HepG2 (cell line): ENCODE measurements around the gene KAT6B. TPM values are rescaled to one million over a fixed set of nuclear protein-coding genes. Genes with fewer than 3 reads are reported as not detected.

Source experiments
- ARNT2 ChIP-seq: sonication (generic); formaldehyde crosslinking; IDR thresholded peaks from 2 replicates; pipeline ENCODE4 v1.8.0; 2022; ENCODE audit warnings: mild to moderate bottlenecking, low read depth, missing genetic modification reagents, moderate library complexity
- ATF7 ChIP-seq, 2 experiments: fragments of 450-650 bp in 1 of 2; sonication (generic) in 1 of 2; formaldehyde crosslinking in 1 of 2; IDR thresholded peaks; 2 replicates each; pipeline versions ENCODE4 v1.4.0 to v1.6.1; 2016 to 2020; ENCODE audit warnings: antibody characterized with exemption in 1 of 2, mild to moderate bottlenecking in 1 of 2, missing genetic modification reagents in 1 of 2
- CBX1 ChIP-seq: IDR thresholded peaks from one replicate; pipeline ENCODE4 v1.6.1; 2016; ENCODE audit warnings: antibody characterized with exemption, low read depth
- CC2D1A ChIP-seq: sonication (generic); formaldehyde crosslinking; IDR thresholded peaks from 2 replicates; pipeline ENCODE4 v1.8.1; 2023; ENCODE audit warnings: mild to moderate bottlenecking, missing genetic modification reagents
- CENPBD1 ChIP-seq: sonication (generic); formaldehyde crosslinking; IDR thresholded peaks from 2 replicates; pipeline ENCODE4 v1.8.0; 2022; ENCODE audit warnings: missing genetic modification reagents, low read depth, mild to moderate bottlenecking, borderline replicate concordance
- CENPX ChIP-seq: sonication (generic); formaldehyde crosslinking; IDR thresholded peaks from 2 replicates; pipeline ENCODE4 v1.9.0; 2021; ENCODE audit warnings: mild to moderate bottlenecking, missing genetic modification reagents, moderate library complexity
- DDIT3 ChIP-seq: sonication (generic); formaldehyde crosslinking; IDR thresholded peaks from 2 replicates; pipeline ENCODE4 v1.4.0; 2020; ENCODE audit warnings: mild to moderate bottlenecking, missing genetic modification reagents
- ETV5 ChIP-seq: IDR thresholded peaks from 2 replicates; pipeline ENCODE4 v1.6.1; 2018; ENCODE audit warnings: missing biosample characterization, missing genetic modification reagents, inconsistent platforms, borderline replicate concordance
- FOXO1 ChIP-seq: sonication (generic); formaldehyde crosslinking; IDR thresholded peaks from 2 replicates; pipeline ENCODE4 v1.4.0; 2020; ENCODE audit warnings: missing genetic modification reagents
- KDM1A ChIP-seq: IDR thresholded peaks from 2 replicates; pipeline ENCODE4 v1.6.1; 2016; ENCODE audit warnings: missing compliant biosample characterization
- MAZ ChIP-seq, 2 experiments: sonication (generic) in 1 of 2; formaldehyde crosslinking in 1 of 2; IDR thresholded peaks; 2 replicates each; pipeline versions ENCODE4 v1.5.0 to v1.6.1; 2012 to 2020; ENCODE audit warnings: low read depth in 2 of 2, mild to moderate bottlenecking in 2 of 2, borderline replicate concordance in 1 of 2, improper control_type of control experiment in 1 of 2, low read length in 1 of 2, missing genetic modification reagents in 1 of 2, moderate library complexity in 1 of 2
- NFYB ChIP-seq: sonication (generic); formaldehyde crosslinking; IDR thresholded peaks from 2 replicates; pipeline ENCODE4 v1.4.0; 2020; ENCODE audit warnings: missing genetic modification reagents
- SMARCC2 ChIP-seq: fragments of 450-650 bp; IDR thresholded peaks from 2 replicates; pipeline ENCODE4 v1.6.1; 2017; ENCODE audit warnings: antibody characterized with exemption, mild to moderate bottlenecking
- SRSF1 ChIP-seq: fragments of 200-400 bp; formaldehyde crosslinking; optimal IDR thresholded peaks from 2 replicates; pipeline ENCODE3; 2017; ENCODE audit warnings: mild to moderate bottlenecking, low read depth, low read length, moderate library complexity
- TRIM24 ChIP-seq: sonication (generic); formaldehyde crosslinking; IDR thresholded peaks from 2 replicates; pipeline ENCODE4 v1.8.0; 2022; ENCODE audit warnings: mild to moderate bottlenecking, missing genetic modification reagents
- ZBTB42 ChIP-seq: sonication (generic); formaldehyde crosslinking; IDR thresholded peaks from 2 replicates; pipeline ENCODE4 v1.5.0; 2020; ENCODE audit warnings: mild to moderate bottlenecking, missing genetic modification reagents
- ZNF263 ChIP-seq: sonication (generic); formaldehyde crosslinking; IDR thresholded peaks from 2 replicates; pipeline ENCODE4 v1.4.0; 2020; ENCODE audit warnings: missing genetic modification reagents
- ZNF44 ChIP-seq: sonication (generic); formaldehyde crosslinking; IDR thresholded peaks from 2 replicates; pipeline ENCODE4 v1.5.1; 2020; ENCODE audit warnings: mild to moderate bottlenecking, missing genetic modification reagents
- ZNF496 ChIP-seq: sonication (generic); formaldehyde crosslinking; IDR thresholded peaks from 2 replicates; pipeline ENCODE4 v1.8.1; 2023; ENCODE audit warnings: mild to moderate bottlenecking, moderate library complexity, missing genetic modification reagents; ENCODE audit not compliant: insufficient replicate concordance
- ZNF562 ChIP-seq: sonication (generic); formaldehyde crosslinking; IDR thresholded peaks from 2 replicates; pipeline ENCODE4 v1.8.0; 2022; ENCODE audit warnings: missing genetic modification reagents, borderline replicate concordance
- ZNF567 ChIP-seq: sonication (generic); formaldehyde crosslinking; IDR thresholded peaks from 2 replicates; pipeline ENCODE4 v1.8.1; 2023; ENCODE audit warnings: mild to moderate bottlenecking, missing genetic modification reagents, borderline replicate concordance
- polyA plus RNA-seq, 8 experiments: library from polyadenylated mRNA; depleted of rRNA in 3 of 8; stranded (reverse) in 7 of 8; unstranded in 1 of 8; fragments of >200 nt; fragmentation: Illumina TruSeq in 4 of 8; extraction: Trizol in 4 of 8; gene quantifications; 2 replicates each; pipeline versions ENCODE4 v1.2.1 to v1.2.3, GENCODE V29; 2011 to 2016; ENCODE audit warnings: low read depth in 4 of 8, missing spikeins in 1 of 8, mixed read lengths in 1 of 8; ENCODE audit not compliant: insufficient read depth in 1 of 8
- total RNA-seq, 5 experiments: library from RNA; depleted of rRNA; stranded (reverse); fragments of >200 nt; fragmentation: Illumina TruSeq; extraction: Trizol; gene quantifications; 2 replicates each; pipeline ENCODE4 v1.2.3, GENCODE V29; 2016; ENCODE audit warnings: low read depth in 1 of 5
- TF ChIP-seq, protein P1 (sequence below): sonication (generic); formaldehyde crosslinking; IDR thresholded peaks from 2 replicates; pipeline ENCODE4 v1.5.1; 2020; ENCODE audit warnings: missing genetic modification reagents, mild to moderate bottlenecking, borderline replicate concordance
- TF ChIP-seq, protein P2 (sequence below): IDR thresholded peaks from 2 replicates; pipeline ENCODE4 v1.6.1; 2018; ENCODE audit warnings: missing genetic modification reagents
- TF ChIP-seq, protein P3 (sequence below): sonication (generic); formaldehyde crosslinking; conservative IDR thresholded peaks from 2 replicates; pipeline ENCODE4 v1.4.0; 2020; ENCODE audit warnings: missing genetic modification reagents

The KAT6B gene
- total and polyA plus RNA-seq, 2 of the 13 experiments (the other 11 are each of a cell fraction or from before 2014, with no cell fraction given), result 3.0 to 9.5 TPM

DNA sequence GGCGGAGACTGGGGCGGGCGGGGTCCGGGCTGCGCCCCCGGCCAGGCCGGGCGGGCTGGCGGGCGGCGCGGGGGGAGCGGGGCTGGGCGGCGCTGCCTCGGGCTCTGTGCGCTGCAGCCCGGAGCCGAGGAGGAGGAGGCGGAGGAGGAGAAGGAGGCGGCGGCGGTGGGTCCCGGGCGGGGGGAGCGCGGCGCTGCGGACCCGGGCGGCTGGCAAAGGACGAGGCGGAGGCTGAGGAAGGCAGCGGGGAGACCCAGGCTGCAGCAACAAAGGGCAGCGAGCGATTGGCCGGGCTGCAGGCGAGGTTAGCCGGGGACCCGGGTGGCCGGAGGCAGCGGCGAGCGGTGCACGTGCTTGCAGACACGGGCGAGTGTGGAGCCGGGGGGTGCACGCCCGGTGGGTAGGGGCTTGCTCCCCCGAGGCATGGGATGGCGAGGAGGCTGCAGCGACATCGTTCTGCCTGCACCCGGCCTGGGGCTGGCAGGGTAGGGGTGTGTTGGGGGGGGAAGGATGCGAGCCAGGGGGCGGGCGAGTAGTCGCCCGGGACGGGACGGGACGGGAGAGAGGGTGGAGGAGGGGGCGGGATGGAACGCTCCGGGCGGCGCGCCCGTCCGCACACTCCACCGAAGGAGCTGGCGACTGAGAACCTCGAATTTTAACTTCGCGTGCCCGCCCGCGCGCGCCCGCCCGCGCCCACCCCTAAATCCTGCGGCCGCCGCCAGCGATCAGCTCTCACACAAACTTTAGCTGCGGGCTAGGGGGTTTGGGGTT lies 844 bp upstream of the KAT6B start (continued):
- TF ChIP-seq ARNT2 (CRISPR knock-in tag), result peak; percentile 61
- TF ChIP-seq ATF7 (IDR thresholded peaks at IDR 0.05), result no peak
- no peak for TF ChIP-seq ATF7 (CRISPR knock-in tag; IDR thresholded peaks at IDR 0.05)
- no peak for TF ChIP-seq ZBTB42 (CRISPR knock-in tag)
- no peak for TF ChIP-seq CENPBD1 (CRISPR knock-in tag)
- no peak for TF ChIP-seq ETV5 (CRISPR knock-in tag)
- no peak for TF ChIP-seq KDM1A (CRISPR knock-in tag)
- TF ChIP-seq, protein P1, sequence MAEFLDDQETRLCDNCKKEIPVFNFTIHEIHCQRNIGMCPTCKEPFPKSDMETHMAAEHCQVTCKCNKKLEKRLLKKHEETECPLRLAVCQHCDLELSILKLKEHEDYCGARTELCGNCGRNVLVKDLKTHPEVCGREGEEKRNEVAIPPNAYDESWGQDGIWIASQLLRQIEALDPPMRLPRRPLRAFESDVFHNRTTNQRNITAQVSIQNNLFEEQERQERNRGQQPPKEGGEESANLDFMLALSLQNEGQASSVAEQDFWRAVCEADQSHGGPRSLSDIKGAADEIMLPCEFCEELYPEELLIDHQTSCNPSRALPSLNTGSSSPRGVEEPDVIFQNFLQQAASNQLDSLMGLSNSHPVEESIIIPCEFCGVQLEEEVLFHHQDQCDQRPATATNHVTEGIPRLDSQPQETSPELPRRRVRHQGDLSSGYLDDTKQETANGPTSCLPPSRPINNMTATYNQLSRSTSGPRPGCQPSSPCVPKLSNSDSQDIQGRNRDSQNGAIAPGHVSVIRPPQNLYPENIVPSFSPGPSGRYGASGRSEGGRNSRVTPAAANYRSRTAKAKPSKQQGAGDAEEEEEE (CRISPR knock-in tag), result no peak
- no peak for TF ChIP-seq TRIM24 (CRISPR knock-in tag)
- no peak for TF ChIP-seq CBX1
- no peak for TF ChIP-seq ZNF44
- no peak for TF ChIP-seq CC2D1A
- TF ChIP-seq MAZ (IDR thresholded peaks at IDR 0.05; ENCODE audit: borderline replicate concordance, low read depth, low read length), result peak; percentile 63; the same call in 1 of the 2 replicates
- TF ChIP-seq MAZ (CRISPR knock-in tag; IDR thresholded peaks at IDR 0.05; ENCODE audit: low read depth), result no peak; the same call in 1 of the 2 replicates
- no peak for TF ChIP-seq ZNF263 (CRISPR knock-in tag)
- no peak for TF ChIP-seq ZNF567 (CRISPR knock-in tag)
- TF ChIP-seq FOXO1, result no peak
- no peak for TF ChIP-seq SMARCC2
- no peak for TF ChIP-seq DDIT3 (CRISPR knock-in tag)
- no peak for TF ChIP-seq ZNF562 (CRISPR knock-in tag)
- TF ChIP-seq CENPX (CRISPR knock-in tag), result no peak
- TF ChIP-seq SRSF1, result no peak
- no peak for TF ChIP-seq ZNF496
- TF ChIP-seq, protein P2, sequence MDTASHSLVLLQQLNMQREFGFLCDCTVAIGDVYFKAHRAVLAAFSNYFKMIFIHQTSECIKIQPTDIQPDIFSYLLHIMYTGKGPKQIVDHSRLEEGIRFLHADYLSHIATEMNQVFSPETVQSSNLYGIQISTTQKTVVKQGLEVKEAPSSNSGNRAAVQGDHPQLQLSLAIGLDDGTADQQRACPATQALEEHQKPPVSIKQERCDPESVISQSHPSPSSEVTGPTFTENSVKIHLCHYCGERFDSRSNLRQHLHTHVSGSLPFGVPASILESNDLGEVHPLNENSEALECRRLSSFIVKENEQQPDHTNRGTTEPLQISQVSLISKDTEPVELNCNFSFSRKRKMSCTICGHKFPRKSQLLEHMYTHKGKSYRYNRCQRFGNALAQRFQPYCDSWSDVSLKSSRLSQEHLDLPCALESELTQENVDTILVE (CRISPR knock-in tag), result peak; percentile 37; the same call in 1 of the 2 replicates
- TF ChIP-seq, protein P3, sequence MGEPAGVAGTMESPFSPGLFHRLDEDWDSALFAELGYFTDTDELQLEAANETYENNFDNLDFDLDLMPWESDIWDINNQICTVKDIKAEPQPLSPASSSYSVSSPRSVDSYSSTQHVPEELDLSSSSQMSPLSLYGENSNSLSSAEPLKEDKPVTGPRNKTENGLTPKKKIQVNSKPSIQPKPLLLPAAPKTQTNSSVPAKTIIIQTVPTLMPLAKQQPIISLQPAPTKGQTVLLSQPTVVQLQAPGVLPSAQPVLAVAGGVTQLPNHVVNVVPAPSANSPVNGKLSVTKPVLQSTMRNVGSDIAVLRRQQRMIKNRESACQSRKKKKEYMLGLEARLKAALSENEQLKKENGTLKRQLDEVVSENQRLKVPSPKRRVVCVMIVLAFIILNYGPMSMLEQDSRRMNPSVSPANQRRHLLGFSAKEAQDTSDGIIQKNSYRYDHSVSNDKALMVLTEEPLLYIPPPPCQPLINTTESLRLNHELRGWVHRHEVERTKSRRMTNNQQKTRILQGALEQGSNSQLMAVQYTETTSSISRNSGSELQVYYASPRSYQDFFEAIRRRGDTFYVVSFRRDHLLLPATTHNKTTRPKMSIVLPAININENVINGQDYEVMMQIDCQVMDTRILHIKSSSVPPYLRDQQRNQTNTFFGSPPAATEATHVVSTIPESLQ (CRISPR knock-in tag), result no peak
- TF ChIP-seq NFYB, result no peak
